ENCODE measurements around the gene PSMB7.

The PSMB7 gene

DNA sequence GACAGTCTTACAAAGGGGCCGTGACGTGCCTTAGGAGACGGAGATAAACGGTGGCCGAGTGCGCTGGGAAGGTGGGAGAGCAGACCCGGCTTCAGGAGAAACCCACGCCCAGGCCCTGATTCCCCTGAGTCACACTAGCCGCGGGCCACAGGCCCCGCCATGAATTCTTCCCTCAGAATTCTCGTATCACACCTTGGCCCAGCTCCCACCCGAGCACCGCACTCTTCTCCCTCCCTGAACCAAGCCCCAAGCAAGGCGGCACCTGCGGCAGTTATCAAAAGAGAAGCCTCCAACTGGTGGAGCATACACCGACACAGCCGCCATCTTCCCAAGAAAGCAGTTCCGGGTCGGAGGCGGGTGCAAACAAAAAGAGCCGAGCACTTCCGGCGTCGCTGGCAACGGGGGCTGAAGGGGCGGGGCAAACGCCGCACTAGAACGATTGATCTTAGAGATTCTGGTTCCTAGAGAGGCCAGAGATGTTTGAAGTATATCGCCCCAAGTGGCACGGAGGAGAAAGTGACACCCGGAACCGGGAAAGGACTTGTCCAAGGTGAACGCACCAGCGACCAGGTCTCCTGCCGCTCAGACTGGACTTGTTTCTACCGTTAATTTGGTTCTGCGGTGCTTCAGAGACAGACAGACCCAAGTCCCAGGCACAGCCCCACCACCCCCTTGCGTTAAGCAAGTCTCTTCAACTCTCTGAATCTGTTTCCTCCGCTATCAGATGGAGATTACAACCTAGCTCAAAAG, at the start of gene PSMB7:
TSS of gene PSMB7 (minus strand) at position 341 of the 750 bp plus-strand sequence. CDS start at position 324, 17 bp downstream.
- DNase-seq (ENCODE audit: low read depth), result peak; percentile 86

DNA sequence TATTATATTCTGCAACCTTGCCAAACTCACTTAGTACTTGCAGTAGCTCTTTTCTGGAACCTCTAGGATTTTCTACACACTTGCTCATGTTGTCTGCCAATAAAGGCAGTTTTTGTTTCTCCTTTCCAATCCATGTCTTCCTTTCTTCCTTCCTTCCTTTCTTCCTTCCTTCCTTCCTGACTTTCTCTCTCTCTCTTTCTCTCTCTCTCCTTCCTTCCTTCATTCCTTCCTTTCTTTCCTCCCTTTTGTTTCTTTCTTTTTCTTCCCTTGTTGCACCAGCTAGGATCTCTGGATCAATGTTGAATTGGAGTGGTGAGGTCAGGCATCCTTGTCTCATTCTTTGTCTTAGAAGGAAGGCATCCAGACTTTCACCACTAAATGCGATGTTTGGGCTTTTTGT, 47.5 kb upstream of the PSMB7 start:
- DNase-seq (ENCODE audit: low read depth), result no peak

DNA sequence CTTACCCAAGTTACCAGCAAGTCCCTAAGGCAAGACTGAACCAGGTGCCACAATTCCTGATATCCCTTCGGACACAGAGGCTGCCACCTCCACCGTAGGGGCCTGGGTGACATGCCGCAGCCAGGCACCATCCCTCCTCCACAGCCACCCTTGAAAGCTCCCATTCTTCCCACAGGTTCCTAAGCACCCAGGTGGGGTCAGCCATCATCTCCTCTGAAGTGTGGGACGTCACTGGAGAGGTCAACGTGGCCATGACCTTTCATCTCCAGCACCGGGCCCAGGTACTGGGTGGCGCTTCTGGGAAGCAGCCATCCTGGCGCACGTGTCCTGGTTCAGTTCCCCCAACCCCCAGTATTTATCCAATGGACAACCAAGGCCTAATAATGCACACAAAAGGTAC, 43.2 kb upstream of the PSMB7 start:
- DNase-seq (ENCODE audit: low read depth), result no peak

DNA sequence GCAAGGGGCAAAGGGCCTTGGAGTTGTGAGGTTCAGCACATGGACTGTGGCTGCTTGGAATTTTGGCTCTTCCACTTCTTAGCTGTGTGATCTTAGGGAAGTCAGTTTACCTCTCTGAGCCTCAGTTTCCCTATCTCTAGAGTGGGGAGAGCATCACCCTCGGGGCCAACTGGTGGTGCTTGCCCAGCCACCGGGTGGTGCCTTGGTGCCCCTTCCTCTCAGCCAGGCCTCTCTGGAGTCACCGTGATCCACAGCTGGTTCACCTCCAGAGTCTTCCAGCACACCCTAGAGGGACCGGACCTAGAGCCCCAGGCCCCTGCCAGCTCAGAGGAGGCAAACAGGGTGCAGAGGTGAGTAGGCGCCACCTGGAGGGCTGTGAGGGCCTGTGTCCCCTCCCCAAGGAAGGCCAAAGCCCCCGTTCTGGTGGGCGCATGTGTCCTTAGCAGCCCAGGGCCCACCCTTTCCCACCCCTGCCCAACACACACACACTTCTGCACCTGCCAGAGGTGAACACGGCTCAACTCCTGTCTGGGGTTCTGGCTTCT, 42.7 kb upstream of the PSMB7 start:
- DNase-seq (ENCODE audit: low read depth), result no peak

DNA sequence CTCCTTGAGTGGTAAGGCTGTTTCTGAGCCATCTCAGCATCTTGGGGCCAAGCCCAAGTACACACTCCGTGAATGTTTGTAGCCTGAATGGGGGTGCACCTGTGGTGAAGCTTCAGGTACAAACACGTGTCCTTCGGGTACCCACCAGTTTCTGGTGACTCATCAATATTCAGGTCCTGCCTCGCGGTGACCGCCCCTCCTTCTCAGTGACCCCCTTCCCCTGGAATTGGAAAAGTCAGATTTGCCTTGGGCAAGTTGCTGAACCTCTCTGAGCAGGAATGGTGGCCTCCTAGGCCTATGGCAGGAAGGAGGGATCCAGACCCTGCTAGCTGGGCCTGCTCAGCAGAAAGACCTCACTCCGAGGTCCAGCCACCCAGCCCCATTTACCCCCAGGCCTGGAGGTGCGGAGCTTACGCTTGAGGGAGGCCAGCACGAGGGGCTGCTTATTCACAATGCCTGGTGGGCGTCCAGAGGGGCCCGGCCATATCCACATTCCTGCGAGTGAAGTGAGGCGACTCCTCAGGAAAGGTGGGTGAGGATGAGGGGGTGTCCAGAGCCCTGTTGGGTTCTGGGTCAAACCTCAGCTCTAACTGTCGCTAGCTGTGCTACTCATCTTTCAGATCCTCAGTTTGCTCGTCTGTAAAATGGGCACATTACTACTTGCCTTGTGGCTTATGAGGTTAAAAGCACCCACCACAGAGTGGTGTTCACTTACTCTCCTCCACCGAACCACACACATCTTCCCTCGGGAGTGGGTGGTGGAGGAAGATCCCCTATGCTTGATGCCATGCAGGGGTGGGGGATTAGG, 42.0 kb upstream of the PSMB7 start:
- no peak for DNase-seq (ENCODE audit: low read depth)

DNA sequence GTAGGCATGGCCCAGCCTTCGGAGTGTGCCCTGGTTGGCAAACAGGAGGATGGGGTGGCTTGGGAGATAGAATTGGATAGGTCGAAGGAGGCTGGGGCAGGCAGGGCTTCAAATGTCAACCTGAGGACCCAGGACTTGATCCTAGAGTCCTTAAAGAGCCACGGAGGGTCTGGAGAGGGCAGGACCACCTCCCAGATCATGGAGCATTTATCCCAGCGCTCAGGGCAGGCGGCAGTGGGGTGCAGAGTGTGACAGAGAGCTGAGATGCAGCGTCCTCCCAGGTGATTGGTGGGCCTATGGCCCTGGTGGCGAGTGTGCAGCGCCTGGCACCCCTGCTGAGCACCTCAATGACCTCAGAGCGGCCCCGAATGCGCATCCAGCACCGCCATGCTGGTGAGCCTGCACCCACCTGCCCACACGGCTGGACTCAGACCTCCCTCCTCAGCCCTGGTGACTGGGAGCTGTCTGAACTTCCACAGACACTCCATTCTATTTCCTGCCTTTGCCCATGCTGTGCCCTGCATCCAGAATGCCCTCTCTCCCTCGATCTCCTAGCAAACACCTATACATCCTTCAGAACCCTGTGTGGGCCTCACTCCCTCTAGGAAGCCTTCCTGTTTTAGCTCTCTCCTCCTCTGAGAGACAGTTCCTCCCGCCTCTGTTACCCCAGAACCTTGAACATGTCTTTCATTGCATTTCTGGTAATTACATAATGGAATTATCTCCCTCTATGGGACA, 41.3 kb upstream of the PSMB7 start:
- DNase-seq (ENCODE audit: low read depth), result no peak

DNA sequence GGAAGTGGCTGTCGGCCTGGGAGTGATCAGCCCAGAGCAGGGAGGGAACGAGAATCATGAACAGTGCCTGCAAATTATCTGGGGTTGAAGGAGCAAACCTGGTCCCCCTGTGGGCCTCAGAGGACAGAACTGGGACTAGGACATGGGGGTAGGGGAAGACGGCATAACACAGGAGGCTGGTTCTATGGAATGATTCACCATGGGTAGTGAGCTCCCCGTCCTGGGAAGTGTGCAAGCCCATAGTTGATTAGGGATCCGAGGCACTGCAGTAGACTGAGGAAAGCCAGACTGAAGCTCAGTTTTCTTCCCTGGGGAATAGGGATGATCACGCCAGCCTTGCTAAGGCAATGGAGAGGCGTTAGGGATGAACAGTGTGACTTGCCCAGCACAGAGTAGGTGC, 40.6 kb upstream of the PSMB7 start:
- no peak for DNase-seq (ENCODE audit: low read depth)

DNA sequence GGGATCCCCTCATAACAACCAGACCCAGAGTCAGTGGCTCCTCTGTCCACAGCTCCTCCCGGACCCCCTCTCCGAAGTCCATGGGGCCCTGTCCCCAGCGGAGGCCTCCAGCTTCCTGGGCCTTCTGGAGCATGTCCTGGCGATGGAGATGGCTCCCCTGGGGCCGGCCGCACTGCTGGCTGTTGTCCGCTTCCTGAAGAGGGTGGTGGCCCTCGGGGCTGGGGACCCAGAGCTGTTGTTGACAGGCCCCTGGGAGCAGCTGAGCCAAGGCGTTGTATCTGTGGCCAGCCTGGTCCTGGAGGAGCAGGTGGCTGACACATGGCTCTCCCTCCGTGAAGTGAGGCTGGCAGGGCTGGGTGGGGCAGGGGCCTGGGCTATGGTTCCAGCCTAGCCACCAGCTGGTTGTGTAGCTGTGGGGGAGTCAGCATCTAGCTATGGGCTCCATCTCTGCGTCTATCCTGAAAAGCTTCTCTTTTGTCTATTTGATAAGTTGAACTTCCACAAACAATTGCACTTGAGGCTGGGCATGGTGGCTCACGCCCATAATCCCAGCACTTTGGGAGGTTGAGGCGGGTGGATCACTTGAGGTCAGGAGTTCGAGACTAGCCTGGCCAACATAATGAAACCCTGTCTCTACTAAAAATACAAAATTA, 39.7 kb upstream of the PSMB7 start:
- no peak for DNase-seq (ENCODE audit: low read depth)

DNA sequence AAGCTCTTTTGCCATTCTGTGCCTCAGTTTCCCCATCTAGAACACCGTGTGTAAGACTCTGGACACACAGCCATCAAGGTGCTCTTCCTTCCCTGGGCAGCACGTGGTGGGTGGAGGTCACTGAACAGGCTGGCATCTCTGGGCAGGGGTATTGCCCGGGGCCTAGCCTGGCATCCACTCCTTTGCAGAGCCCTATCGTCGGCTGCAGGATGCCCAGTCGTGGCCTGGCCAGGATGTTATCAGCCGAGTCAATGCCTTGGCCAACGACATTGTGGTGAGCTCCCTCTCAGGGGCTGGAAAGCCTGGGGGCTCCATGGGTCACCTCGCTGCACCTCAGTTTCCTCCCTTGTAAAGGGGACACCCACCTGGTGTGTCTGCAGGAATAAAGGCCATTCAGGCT, 39.1 kb upstream of the PSMB7 start:
- DNase-seq (ENCODE audit: low read depth), result no peak

DNA sequence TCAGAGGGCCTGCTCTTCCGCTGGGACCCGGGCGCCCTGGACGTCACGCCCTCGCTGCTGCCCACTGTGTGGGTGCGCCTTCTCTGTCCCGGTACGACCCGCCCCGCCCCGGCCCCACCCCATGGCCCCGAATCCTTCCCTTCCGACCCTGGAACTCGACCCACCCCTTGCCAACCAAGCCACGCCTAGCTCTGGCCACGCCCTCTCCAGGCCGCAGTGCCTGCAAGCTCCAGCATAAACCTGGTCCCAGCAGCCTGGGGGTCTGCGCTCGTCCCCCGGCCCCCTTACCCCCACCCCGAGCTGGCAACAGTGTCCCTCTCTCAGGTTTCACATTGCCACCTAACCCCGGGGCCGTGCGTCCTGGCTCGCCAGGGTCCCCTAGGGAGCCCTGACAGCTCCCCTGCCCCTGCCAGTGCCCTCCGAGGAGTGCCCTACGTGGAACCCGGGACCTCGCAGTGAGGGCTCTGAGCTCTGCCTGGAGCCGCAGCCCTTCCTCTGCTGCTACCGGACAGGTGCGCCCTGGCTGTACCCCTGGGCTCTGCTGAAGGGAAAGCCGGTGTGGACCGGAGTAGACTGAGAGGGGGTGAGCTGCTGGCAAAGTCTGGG, 38.4 kb upstream of the PSMB7 start:
- no peak for DNase-seq (ENCODE audit: low read depth)

DNA sequence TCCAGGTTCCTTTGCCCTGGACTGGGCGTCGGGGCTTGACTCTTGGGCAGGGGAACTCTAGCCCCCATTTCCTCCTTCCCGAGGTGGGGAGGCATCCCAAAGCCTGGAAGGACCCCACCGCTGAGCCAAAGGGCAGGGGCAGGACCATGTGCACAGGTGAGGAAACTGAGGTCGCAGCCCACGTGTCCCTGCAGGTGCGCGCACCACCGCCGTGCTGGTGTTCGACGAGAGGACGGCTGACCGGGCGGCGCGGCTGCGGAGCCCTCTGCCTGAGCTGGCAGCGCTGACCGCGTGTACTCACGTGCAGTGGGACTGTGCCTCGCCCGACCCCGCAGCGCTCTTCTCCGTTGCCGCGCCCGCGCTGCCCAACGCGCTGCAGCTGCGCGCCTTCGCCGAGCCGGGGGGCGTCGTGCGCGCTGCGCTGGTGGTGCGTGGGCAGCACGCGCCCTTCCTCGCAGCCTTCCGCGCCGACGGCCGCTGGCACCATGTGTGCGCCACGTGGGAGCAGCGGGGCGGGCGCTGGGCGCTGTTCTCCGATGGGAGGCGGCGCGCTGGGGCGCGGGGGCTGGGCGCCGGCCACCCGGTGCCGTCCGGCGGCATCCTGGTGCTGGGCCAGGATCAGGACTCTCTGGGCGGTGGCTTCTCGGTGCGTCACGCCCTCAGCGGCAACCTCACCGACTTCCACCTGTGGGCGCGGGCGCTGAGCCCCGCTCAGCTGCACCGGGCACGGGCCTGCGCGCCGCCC, 37.8 kb upstream of the PSMB7 start:
- no peak for DNase-seq (ENCODE audit: low read depth)

DNA sequence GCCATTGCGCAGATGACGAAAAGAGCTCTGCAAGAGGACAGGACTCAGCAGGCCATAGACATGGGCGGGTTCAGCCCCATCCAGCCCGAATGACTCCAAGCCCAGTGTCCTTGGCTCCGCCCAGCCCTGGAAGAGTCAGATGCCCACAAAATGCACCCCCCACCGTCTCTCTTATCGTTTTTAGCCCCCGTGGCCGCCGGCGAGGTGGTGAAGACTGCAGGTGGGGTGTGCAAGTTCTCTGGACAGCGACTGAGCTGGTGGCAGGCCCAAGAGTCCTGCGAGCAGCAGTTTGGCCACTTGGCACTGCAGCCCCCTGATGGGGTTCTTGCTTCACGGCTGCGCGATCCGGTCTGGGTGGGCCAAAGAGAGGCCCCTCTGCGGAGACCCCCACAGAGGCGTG, 37.1 kb upstream of the PSMB7 start:
- DNase-seq (ENCODE audit: low read depth), result no peak

DNA sequence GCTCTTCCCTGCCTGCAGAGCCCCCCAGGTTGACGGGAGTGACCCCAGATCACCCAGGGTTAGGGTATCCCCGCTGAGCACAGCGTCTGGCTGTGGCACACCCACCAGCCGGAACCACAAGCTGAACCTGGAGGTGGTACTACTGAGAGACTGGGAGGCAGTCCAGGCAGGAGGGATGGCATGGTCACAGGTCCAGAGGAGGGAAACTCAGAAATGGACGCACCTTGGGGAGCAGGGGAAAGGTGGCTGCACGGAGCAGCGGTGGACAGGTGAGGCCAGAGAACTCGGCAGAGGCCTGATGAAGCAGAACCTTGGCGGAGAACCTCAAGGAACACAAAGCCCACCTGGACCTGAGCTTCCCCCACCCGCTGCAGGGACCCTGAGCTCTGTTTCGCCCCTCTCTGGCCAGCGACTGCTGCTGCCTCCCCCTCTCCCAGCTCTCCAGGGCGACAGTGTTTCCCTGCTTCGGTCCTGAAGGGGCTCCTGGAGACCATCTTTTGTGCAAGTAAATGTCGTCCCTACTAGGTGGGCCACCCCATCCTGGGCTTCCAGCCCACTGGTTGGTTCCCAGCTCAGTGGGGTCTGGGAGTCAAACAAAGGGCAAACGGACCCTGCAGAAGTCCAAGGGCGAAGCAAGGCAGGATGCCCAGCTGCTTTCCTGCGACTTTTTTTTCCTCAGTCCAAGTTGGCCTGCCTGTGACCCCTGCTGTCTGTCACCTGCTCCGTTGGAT, 35.9 kb upstream of the PSMB7 start:
- no peak for DNase-seq (ENCODE audit: low read depth)

DNA sequence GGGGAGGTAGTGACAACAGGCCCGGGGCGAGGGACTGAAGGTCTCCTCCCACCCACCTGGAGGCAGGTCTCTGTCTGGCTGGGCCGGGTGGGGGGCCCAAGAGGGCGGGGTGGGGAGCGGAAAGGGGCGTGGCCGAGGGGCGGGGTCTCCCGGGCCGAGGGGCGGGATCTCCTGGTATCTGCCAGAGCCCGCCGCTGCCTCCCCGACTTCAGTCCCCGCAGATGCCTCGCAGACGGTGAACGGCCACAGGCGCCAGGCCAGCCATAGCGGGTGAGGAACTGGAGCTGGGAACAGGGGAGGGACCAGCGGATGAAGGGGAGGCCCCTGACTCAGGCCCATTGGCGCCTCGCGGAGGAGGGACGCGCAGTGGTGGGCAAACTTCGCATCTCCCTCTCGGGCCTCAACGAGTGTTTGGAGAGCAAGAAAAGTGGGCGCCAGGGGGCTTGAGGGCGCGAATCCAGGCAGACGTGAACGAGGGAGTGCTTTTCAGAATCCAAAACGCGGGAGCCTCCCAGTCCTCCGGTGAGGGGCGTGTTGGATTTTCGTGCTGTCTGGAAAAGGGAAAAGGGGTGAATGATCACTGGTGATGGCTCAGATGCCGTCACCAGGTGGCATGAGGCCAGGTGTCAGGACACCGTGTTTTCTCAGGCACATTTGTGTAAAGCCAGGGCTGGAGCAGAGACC, 35.1 kb upstream of the PSMB7 start, which contains the start of gene ADGRD2:
TSS of gene ADGRD2 (plus strand) at position 211 of the 684 bp plus-strand sequence. CDS start 1,216 bp downstream, outside the sequence.
- DNase-seq (ENCODE audit: low read depth), result no peak

DNA sequence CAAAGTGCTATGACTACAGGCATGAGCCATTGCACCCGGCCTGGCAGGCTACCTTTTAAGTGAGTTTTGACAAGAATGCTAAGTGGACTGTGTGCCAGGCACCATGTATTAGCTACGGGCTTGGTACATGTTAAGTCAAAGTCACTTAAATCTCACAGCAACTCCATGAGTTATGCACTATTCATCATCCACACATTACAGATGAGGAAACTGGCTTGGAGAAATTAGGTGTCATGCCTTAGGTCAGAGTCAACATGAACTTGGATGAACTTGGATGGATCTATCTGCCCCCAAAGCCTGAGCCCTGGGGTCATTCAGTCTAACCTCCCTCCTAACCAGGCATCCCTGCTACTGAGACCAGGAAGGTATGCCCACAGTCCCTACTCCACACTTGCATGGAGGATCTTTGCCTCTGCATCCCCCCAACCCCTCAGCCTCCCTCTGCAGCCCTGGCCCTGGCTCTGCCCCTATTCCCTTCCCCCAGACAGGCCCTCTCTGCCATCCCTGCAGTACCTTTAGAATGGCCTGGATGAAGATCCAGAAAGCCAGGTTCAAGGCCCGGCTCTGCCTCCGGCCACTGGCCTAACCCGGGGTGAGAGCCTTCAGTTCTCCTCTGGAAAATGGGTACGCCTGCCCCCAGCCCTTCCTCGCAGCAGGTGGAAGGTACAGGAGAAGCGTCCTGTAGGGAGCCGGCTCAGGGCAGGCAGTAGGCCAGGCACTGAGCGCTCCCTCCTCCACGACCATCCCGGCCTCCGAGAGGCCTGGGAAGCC, 34.3 kb upstream of the PSMB7 start:
- DNase-seq (ENCODE audit: low read depth), result no peak

DNA sequence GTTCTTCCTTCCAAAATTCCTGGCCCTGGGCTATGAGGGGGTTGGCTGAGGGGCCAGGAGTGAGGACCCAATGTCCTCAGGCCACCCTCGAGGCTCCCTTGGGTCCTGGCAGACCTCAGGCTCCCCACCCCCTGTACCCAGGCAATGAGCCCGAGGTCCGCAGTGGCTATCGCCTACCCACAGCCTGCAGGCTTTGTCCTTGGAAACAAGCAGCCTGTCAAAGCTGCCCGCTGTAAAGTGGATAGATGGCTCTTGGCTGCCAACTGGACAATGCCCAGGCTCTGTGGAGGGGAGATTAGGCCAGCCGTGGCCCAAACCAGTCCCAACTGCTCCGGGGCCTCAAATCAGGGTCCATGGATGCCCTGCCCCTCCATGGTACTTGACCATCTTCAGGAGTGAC, 32.8 kb upstream of the PSMB7 start:
- DNase-seq (ENCODE audit: low read depth), result no peak

DNA sequence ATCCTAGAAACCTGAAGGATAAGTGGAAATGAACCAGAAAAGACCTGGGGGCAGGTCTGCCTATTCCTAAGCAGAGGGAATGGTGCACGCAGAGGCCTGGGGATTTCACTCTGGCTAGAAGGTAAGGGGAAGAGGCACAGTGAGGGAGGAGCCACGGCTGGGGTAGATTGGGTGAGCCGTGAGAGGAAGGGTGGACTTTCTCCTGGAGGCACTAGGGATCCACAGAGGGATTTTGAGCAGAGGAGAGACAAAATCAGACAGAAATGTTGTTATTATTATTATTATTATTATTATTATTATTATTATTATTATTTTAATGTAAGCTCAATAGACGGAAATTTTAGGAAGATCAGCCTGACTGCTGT, 32.0 kb upstream of the PSMB7 start:
- no peak for DNase-seq (ENCODE audit: low read depth)

DNA sequence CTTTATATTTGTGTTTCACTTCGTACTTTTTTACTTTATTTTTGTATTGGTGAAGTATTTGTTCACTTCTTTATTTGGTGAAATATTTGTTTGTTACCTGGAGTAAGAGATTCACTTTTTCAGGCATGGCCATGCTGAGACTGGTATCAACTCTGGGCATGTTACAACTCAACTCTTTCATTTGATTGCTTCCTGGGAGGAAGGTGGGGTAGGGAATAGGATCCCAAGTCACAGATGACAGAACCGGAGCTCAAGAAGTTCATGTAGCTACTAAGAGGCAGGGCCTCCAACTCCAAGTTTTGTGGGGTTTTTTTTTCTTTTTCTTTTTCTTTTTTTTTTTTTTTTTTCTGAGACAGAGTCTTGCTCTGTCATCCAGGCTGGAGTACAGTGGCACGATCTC, 28.9 kb upstream of the PSMB7 start:
- DNase-seq (ENCODE audit: low read depth), result no peak

DNA sequence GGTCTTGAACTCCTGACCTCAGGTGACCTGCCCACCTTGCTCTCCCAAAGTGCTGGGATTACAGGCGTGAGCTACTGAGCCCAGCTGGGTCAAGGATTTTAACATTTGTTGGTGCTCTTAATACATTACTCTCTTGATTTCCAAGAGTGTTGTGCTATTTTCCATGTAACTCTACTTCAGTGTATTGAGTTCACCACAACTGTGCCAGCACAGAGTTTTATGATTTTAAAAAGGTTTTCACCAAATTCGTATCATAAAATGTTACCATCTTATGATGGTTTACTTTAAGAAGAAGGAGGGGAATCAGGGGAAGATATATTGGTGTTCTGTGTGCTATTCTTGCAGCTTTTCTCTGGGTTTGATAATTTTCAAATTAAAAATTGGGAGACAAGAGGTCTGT, 28.4 kb upstream of the PSMB7 start:
- no peak for DNase-seq (ENCODE audit: low read depth)

Measured in non-pigmented ciliary epithelial cell (primary cell).